HEK293 (cell line): Measurements from ENCODE around the gene GPR161.
A peak's percentile ranks its signal among the peaks of the same experiment; 100 is the strongest.

Experiments used
- KLF7 ChIP-seq: fragments of 450-650 bp; formaldehyde crosslinking; IDR thresholded peaks from 2 replicates; pipeline ENCODE4 v1.5.1; 2016; ENCODE audit warnings: missing biosample characterization, missing genetic modification characterization, borderline replicate concordance
- ZNF214 ChIP-seq: fragments of 450-650 bp; formaldehyde crosslinking; IDR thresholded peaks from 2 replicates; pipeline ENCODE4 v1.5.1; 2017; ENCODE audit warnings: missing biosample characterization, mild to moderate bottlenecking, missing genetic modification characterization, borderline replicate concordance
- ZNF221 ChIP-seq: fragments of 450-650 bp; formaldehyde crosslinking; IDR thresholded peaks from 2 replicates; pipeline ENCODE4 v1.5.1; 2017; ENCODE audit warnings: missing biosample characterization, missing genetic modification characterization, borderline replicate concordance
- ZNF24 ChIP-seq: fragments of 450-650 bp; formaldehyde crosslinking; IDR thresholded peaks from 2 replicates; pipeline ENCODE4 v1.5.1; 2016; ENCODE audit warnings: missing biosample characterization, missing genetic modification characterization
- ZNF335 ChIP-seq: fragments of 450-650 bp; formaldehyde crosslinking; conservative IDR thresholded peaks from 2 replicates; pipeline ENCODE4 v1.5.1; 2016; ENCODE audit warnings: missing biosample characterization, missing genetic modification characterization
- ZNF354C ChIP-seq: fragments of 450-650 bp; formaldehyde crosslinking; IDR thresholded peaks from 2 replicates; pipeline ENCODE4 v1.5.1; 2016; ENCODE audit warnings: missing biosample characterization, missing genetic modification characterization, low read depth, borderline replicate concordance
- ZNF404 ChIP-seq: fragments of 450-650 bp; formaldehyde crosslinking; IDR thresholded peaks from 2 replicates; pipeline ENCODE4 v1.5.1; 2017; ENCODE audit warnings: missing biosample characterization, missing genetic modification characterization
- ZNF623 ChIP-seq: fragments of 450-650 bp; formaldehyde crosslinking; IDR thresholded peaks from 2 replicates; pipeline ENCODE4 v1.5.1; 2016; ENCODE audit warnings: missing biosample characterization, missing genetic modification characterization
- ZNF626 ChIP-seq: fragments of 450-650 bp; sonication (Bioruptor Pico); formaldehyde crosslinking; IDR thresholded peaks from 2 replicates; pipeline ENCODE4 v1.5.1; 2018; ENCODE audit warnings: missing biosample characterization, missing genetic modification characterization, inconsistent platforms
- ZNF658 ChIP-seq: fragments of 450-650 bp; formaldehyde crosslinking; IDR thresholded peaks from 2 replicates; pipeline ENCODE4; 2016; ENCODE audit warnings: missing biosample characterization, missing genetic modification characterization
- ZNF660 ChIP-seq: fragments of 450-650 bp; IDR thresholded peaks from 2 replicates; pipeline ENCODE4 v1.5.1; 2018; ENCODE audit warnings: missing biosample characterization, mild to moderate bottlenecking, missing genetic modification characterization
- ZNF768 ChIP-seq: fragments of 450-650 bp; formaldehyde crosslinking; IDR thresholded peaks from 2 replicates; pipeline ENCODE4 v1.5.1; 2018; ENCODE audit warnings: missing biosample characterization, mild to moderate bottlenecking, missing genetic modification characterization
- ZNF777 ChIP-seq: fragments of 450-650 bp; formaldehyde crosslinking; IDR thresholded peaks from 2 replicates; pipeline ENCODE4 v1.5.1; 2017; ENCODE audit warnings: missing biosample characterization, missing genetic modification characterization, borderline replicate concordance
- ZNF791 ChIP-seq: fragments of 450-650 bp; formaldehyde crosslinking; IDR thresholded peaks from 2 replicates; pipeline ENCODE4 v1.5.1; 2016; ENCODE audit warnings: missing biosample characterization, missing genetic modification characterization
- TF ChIP-seq, protein P1 (sequence below): fragments of 450-650 bp; formaldehyde crosslinking; IDR thresholded peaks from 2 replicates; pipeline ENCODE4 v1.5.1; 2017; ENCODE audit warnings: missing biosample characterization, missing genetic modification characterization
- TF ChIP-seq, protein P2 (sequence below): fragments of 450-650 bp; formaldehyde crosslinking; IDR thresholded peaks from 2 replicates; pipeline ENCODE4 v1.5.1; 2017; ENCODE audit warnings: missing biosample characterization, missing genetic modification characterization
- TF ChIP-seq, protein P3 (sequence below): fragments of 450-650 bp; formaldehyde crosslinking; IDR thresholded peaks from 2 replicates; pipeline ENCODE4; 2016; ENCODE audit warnings: missing biosample characterization, missing genetic modification characterization
- TF ChIP-seq, protein P4 (sequence below): fragments of 450-650 bp; formaldehyde crosslinking; IDR thresholded peaks from 2 replicates; pipeline ENCODE4 v1.5.1; 2016; ENCODE audit warnings: missing biosample characterization, missing genetic modification characterization
- TF ChIP-seq, protein P5 (sequence below): fragments of 450-650 bp; IDR thresholded peaks from 2 replicates; pipeline ENCODE4 v1.5.1; 2018; ENCODE audit warnings: missing biosample characterization, mild to moderate bottlenecking, missing genetic modification characterization
- TF ChIP-seq, protein P6 (sequence below): fragments of 450-650 bp; formaldehyde crosslinking; IDR thresholded peaks from 2 replicates; pipeline ENCODE4 v1.5.1; 2016; ENCODE audit warnings: missing biosample characterization, missing genetic modification characterization
- TF ChIP-seq, protein P7 (sequence below): fragments of 450-650 bp; formaldehyde crosslinking; IDR thresholded peaks from 2 replicates; pipeline ENCODE4 v1.5.1; 2016; ENCODE audit warnings: missing biosample characterization, missing genetic modification characterization
- TF ChIP-seq, protein P8 (sequence below): fragments of 450-650 bp; formaldehyde crosslinking; IDR thresholded peaks from 2 replicates; pipeline ENCODE4 v1.5.1; 2016; ENCODE audit warnings: missing biosample characterization, missing genetic modification characterization

GPR161 gene

DNA sequence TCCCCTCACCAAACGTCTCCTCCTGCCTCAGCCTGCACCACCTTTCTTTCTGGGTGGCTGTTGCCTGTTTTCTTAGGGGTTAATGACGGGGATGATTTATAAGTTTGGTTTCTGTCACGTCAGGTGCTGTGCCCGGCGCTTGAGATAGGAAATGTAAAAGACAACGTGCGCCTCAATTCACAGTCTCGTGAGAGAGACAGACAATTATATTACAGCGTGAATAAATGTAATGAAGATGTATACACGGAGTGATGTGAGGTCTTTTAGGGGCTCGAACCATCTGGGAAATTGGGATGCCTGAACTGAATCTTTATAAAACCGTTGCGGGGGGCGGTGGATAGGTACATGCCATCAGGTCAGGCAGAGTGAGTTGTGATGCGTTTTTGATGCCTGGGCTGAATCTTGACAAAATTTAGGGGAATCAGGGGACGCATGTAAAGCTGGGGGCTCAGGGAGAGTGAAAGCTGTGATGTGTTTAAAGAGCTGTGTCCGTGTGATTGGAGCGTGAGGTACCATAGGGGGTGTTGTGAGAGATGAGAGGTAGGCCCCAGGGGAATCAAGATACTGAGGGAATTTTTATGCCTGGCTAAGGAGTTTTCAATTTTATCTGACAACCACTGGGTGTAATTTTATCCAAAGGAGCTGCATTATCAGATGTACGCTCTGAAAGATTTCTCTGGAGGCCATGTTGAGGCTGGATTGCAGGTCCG is 42.9 kb upstream of the GPR161 start (continued):
- TF ChIP-seq, protein P1, sequence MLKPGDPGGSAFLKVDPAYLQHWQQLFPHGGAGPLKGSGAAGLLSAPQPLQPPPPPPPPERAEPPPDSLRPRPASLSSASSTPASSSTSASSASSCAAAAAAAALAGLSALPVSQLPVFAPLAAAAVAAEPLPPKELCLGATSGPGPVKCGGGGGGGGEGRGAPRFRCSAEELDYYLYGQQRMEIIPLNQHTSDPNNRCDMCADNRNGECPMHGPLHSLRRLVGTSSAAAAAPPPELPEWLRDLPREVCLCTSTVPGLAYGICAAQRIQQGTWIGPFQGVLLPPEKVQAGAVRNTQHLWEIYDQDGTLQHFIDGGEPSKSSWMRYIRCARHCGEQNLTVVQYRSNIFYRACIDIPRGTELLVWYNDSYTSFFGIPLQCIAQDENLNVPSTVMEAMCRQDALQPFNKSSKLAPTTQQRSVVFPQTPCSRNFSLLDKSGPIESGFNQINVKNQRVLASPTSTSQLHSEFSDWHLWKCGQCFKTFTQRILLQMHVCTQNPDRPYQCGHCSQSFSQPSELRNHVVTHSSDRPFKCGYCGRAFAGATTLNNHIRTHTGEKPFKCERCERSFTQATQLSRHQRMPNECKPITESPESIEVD (tag by site-specific recombination) = 0 out of 2 replicates have a peak, but pooled peaks have one; percentile 33
- TF ChIP-seq KLF7 (tag by site-specific recombination) = no peak
- TF ChIP-seq, protein P2, sequence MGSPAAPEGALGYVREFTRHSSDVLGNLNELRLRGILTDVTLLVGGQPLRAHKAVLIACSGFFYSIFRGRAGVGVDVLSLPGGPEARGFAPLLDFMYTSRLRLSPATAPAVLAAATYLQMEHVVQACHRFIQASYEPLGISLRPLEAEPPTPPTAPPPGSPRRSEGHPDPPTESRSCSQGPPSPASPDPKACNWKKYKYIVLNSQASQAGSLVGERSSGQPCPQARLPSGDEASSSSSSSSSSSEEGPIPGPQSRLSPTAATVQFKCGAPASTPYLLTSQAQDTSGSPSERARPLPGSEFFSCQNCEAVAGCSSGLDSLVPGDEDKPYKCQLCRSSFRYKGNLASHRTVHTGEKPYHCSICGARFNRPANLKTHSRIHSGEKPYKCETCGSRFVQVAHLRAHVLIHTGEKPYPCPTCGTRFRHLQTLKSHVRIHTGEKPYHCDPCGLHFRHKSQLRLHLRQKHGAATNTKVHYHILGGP (tag by site-specific recombination) = no peak
- TF ChIP-seq, protein P3, sequence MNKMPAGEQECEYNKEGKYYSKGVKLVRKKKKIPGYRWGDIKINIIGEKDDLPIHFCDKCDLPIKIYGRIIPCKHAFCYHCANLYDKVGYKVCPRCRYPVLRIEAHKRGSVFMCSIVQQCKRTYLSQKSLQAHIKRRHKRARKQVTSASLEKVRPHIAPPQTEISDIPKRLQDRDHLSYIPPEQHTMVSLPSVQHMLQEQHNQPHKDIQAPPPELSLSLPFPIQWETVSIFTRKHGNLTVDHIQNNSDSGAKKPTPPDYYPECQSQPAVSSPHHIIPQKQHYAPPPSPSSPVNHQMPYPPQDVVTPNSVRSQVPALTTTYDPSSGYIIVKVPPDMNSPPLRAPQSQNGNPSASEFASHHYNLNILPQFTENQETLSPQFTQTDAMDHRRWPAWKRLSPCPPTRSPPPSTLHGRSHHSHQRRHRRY (tag by site-specific recombination) = no peak
- no peak for TF ChIP-seq ZNF623
- TF ChIP-seq ZNF214 = no peak
- no peak for TF ChIP-seq ZNF658 (tag by site-specific recombination)
- no peak for TF ChIP-seq ZNF354C (tag by site-specific recombination)
- no peak for TF ChIP-seq ZNF24 (tag by site-specific recombination)
- no peak for TF ChIP-seq ZNF626
- TF ChIP-seq, protein P4, sequence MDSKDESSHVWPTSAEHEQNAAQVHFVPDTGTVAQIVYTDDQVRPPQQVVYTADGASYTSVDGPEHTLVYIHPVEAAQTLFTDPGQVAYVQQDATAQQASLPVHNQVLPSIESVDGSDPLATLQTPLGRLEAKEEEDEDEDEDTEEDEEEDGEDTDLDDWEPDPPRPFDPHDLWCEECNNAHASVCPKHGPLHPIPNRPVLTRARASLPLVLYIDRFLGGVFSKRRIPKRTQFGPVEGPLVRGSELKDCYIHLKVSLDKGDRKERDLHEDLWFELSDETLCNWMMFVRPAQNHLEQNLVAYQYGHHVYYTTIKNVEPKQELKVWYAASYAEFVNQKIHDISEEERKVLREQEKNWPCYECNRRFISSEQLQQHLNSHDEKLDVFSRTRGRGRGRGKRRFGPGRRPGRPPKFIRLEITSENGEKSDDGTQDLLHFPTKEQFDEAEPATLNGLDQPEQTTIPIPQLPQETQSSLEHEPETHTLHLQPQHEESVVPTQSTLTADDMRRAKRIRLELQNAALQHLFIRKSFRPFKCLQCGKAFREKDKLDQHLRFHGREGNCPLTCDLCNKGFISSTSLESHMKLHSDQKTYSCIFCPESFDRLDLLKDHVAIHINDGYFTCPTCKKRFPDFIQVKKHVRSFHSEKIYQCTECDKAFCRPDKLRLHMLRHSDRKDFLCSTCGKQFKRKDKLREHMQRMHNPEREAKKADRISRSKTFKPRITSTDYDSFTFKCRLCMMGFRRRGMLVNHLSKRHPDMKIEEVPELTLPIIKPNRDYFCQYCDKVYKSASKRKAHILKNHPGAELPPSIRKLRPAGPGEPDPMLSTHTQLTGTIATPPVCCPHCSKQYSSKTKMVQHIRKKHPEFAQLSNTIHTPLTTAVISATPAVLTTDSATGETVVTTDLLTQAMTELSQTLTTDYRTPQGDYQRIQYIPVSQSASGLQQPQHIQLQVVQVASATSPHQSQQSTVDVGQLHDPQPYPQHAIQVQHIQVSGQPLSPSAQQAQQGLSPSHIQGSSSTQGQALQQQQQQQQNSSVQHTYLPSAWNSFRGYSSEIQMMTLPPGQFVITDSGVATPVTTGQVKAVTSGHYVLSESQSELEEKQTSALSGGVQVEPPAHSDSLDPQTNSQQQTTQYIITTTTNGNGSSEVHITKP (tag by site-specific recombination) = peak; percentile 47; the same call in 1 of the 2 replicates
- no peak for TF ChIP-seq ZNF404
- TF ChIP-seq, protein P5, sequence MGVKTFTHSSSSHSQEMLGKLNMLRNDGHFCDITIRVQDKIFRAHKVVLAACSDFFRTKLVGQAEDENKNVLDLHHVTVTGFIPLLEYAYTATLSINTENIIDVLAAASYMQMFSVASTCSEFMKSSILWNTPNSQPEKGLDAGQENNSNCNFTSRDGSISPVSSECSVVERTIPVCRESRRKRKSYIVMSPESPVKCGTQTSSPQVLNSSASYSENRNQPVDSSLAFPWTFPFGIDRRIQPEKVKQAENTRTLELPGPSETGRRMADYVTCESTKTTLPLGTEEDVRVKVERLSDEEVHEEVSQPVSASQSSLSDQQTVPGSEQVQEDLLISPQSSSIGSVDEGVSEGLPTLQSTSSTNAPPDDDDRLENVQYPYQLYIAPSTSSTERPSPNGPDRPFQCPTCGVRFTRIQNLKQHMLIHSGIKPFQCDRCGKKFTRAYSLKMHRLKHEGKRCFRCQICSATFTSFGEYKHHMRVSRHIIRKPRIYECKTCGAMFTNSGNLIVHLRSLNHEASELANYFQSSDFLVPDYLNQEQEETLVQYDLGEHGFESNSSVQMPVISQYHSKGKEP (tag by site-specific recombination) = no peak
- TF ChIP-seq, protein P6, sequence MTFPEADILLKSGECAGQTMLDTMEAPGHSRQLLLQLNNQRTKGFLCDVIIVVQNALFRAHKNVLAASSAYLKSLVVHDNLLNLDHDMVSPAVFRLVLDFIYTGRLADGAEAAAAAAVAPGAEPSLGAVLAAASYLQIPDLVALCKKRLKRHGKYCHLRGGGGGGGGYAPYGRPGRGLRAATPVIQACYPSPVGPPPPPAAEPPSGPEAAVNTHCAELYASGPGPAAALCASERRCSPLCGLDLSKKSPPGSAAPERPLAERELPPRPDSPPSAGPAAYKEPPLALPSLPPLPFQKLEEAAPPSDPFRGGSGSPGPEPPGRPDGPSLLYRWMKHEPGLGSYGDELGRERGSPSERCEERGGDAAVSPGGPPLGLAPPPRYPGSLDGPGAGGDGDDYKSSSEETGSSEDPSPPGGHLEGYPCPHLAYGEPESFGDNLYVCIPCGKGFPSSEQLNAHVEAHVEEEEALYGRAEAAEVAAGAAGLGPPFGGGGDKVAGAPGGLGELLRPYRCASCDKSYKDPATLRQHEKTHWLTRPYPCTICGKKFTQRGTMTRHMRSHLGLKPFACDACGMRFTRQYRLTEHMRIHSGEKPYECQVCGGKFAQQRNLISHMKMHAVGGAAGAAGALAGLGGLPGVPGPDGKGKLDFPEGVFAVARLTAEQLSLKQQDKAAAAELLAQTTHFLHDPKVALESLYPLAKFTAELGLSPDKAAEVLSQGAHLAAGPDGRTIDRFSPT (tag by site-specific recombination) = no peak
- TF ChIP-seq ZNF791 (tag by site-specific recombination) = no peak
- TF ChIP-seq ZNF335 (tag by site-specific recombination) = peak; percentile 80
- TF ChIP-seq, protein P7, sequence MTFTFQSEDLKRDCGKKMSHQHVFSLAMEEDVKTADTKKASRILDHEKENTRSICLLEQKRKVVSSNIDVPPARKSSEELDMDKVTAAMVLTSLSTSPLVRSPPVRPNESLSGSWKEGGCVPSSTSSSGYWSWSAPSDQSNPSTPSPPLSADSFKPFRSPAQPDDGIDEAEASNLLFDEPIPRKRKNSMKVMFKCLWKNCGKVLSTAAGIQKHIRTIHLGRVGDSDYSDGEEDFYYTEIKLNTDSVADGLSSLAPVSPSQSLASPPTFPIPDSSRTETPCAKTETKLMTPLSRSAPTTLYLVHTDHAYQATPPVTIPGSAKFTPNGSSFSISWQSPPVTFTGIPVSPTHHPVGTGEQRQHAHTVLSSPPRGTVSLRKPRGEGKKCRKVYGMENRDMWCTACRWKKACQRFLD (tag by site-specific recombination) = no peak
- TF ChIP-seq, protein P8, sequence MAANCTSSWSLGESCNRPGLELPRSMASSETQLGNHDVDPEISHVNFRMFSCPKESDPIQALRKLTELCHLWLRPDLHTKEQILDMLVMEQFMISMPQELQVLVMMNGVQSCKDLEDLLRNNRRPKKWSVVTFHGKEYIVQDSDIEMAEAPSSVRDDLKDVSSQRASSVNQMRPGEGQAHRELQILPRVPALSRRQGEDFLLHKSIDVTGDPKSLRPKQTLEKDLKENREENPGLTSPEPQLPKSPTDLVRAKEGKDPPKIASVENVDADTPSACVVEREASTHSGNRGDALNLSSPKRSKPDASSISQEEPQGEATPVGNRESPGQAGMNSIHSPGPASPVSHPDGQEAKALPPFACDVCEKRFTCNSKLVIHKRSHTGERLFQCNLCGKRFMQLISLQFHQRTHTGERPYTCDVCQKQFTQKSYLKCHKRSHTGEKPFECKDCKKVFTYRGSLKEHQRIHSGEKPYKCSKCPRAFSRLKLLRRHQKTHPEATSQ (tag by site-specific recombination) = no peak
- no peak for TF ChIP-seq ZNF777
- TF ChIP-seq ZNF768 (tag by site-specific recombination) = no peak
- no peak for TF ChIP-seq ZNF221 (tag by site-specific recombination)
- TF ChIP-seq ZNF660 (tag by site-specific recombination) = no peak
